HepG2 (cell line): ENCODE results near the gene LYSMD3. TPM values are rescaled to one million over a fixed set of nuclear protein-coding genes. Genes with fewer than 3 reads are reported as not detected.

Source experiments
- ARID4A ChIP-seq: sonication (generic); formaldehyde crosslinking; IDR thresholded peaks from 2 replicates; pipeline ENCODE4 v1.5.0; 2020; ENCODE audit warnings: mild to moderate bottlenecking, missing genetic modification reagents, borderline replicate concordance
- BHLHE40 ChIP-seq: IDR thresholded peaks from 2 replicates; pipeline ENCODE4 v1.6.1; 2011; ENCODE audit warnings: low read length, improper control_type of control experiment
- MIXL1 ChIP-seq: IDR thresholded peaks from 2 replicates; pipeline ENCODE4 v1.6.1; 2016
- MTF2 ChIP-seq: sonication (generic); formaldehyde crosslinking; IDR thresholded peaks from 2 replicates; pipeline ENCODE4 v1.5.0; 2020; ENCODE audit warnings: missing genetic modification reagents, borderline replicate concordance
- NCOA1 ChIP-seq: sonication (generic); formaldehyde crosslinking; IDR thresholded peaks from 2 replicates; pipeline ENCODE4 v1.9.0; 2021; ENCODE audit warnings: missing genetic modification reagents
- PHB2 ChIP-seq: fragments of 450-650 bp; IDR thresholded peaks from 2 replicates; pipeline ENCODE4 v1.6.1; 2018; ENCODE audit not compliant: partially characterized antibody
- PHF20 ChIP-seq: sonication (generic); formaldehyde crosslinking; IDR thresholded peaks from 2 replicates; pipeline ENCODE4 v1.5.0; 2020; ENCODE audit warnings: mild to moderate bottlenecking, missing genetic modification reagents
- POLR2G ChIP-seq: fragments of 200-400 bp; formaldehyde crosslinking; IDR thresholded peaks from 2 replicates; pipeline ENCODE4 v1.6.1; 2018; ENCODE audit warnings: mild to moderate bottlenecking, low read depth, low read length, moderate library complexity
- SSRP1 ChIP-seq: IDR thresholded peaks from 2 replicates; pipeline ENCODE4 v1.6.1; 2016; ENCODE audit warnings: control low read depth
- STAT6 ChIP-seq: sonication (generic); formaldehyde crosslinking; IDR thresholded peaks from 2 replicates; pipeline ENCODE4 v1.4.0; 2020; ENCODE audit warnings: missing genetic modification reagents, mild to moderate bottlenecking, borderline replicate concordance
- YEATS2 ChIP-seq: sonication (generic); formaldehyde crosslinking; IDR thresholded peaks from 2 replicates; pipeline ENCODE4 v1.4.0; 2020; ENCODE audit warnings: missing genetic modification reagents, borderline replicate concordance
- ZBTB38 ChIP-seq: sonication (generic); formaldehyde crosslinking; IDR thresholded peaks from 2 replicates; pipeline ENCODE4 v1.5.1; 2020; ENCODE audit warnings: mild to moderate bottlenecking, missing genetic modification reagents
- ZMAT3 ChIP-seq: sonication (generic); formaldehyde crosslinking; conservative IDR thresholded peaks from 2 replicates; pipeline ENCODE4 v1.7.0; 2021; ENCODE audit warnings: missing genetic modification reagents
- ZNF512 ChIP-seq: sonication (generic); formaldehyde crosslinking; IDR thresholded peaks from 2 replicates; pipeline ENCODE4 v1.4.0; 2020; ENCODE audit warnings: mild to moderate bottlenecking, missing genetic modification reagents
- ZNF800 ChIP-seq: sonication (generic); formaldehyde crosslinking; IDR thresholded peaks from 2 replicates; pipeline ENCODE4 v1.4.0; 2020; ENCODE audit warnings: missing genetic modification reagents
- ZNF879 ChIP-seq: sonication (generic); formaldehyde crosslinking; IDR thresholded peaks from 2 replicates; pipeline ENCODE4 v1.8.1; 2023; ENCODE audit warnings: missing genetic modification reagents
- polyA plus RNA-seq, 8 experiments: library from polyadenylated mRNA; depleted of rRNA in 3 of 8; stranded (reverse) in 7 of 8; unstranded in 1 of 8; fragments of >200 nt; fragmentation: Illumina TruSeq in 4 of 8; extraction: Trizol in 4 of 8; gene quantifications; 2 replicates each; pipeline versions ENCODE4 v1.2.1 to v1.2.3, GENCODE V29; 2011 to 2016; ENCODE audit warnings: low read depth in 4 of 8, missing spikeins in 1 of 8, mixed read lengths in 1 of 8; ENCODE audit not compliant: insufficient read depth in 1 of 8
- total RNA-seq, 5 experiments: library from RNA; depleted of rRNA; stranded (reverse); fragments of >200 nt; fragmentation: Illumina TruSeq; extraction: Trizol; gene quantifications; 2 replicates each; pipeline ENCODE4 v1.2.3, GENCODE V29; 2016; ENCODE audit warnings: low read depth in 1 of 5
- TF ChIP-seq, protein P1 (sequence below): sonication (generic); formaldehyde crosslinking; conservative IDR thresholded peaks from 2 replicates; pipeline ENCODE4 v1.8.0; 2022; ENCODE audit warnings: low read depth, missing genetic modification reagents

The LYSMD3 gene
- total and polyA plus RNA-seq, 2 of the 13 experiments (the other 11 are each of a cell fraction or from before 2014, with no cell fraction given), result 9.1 to 13.8 TPM

DNA sequence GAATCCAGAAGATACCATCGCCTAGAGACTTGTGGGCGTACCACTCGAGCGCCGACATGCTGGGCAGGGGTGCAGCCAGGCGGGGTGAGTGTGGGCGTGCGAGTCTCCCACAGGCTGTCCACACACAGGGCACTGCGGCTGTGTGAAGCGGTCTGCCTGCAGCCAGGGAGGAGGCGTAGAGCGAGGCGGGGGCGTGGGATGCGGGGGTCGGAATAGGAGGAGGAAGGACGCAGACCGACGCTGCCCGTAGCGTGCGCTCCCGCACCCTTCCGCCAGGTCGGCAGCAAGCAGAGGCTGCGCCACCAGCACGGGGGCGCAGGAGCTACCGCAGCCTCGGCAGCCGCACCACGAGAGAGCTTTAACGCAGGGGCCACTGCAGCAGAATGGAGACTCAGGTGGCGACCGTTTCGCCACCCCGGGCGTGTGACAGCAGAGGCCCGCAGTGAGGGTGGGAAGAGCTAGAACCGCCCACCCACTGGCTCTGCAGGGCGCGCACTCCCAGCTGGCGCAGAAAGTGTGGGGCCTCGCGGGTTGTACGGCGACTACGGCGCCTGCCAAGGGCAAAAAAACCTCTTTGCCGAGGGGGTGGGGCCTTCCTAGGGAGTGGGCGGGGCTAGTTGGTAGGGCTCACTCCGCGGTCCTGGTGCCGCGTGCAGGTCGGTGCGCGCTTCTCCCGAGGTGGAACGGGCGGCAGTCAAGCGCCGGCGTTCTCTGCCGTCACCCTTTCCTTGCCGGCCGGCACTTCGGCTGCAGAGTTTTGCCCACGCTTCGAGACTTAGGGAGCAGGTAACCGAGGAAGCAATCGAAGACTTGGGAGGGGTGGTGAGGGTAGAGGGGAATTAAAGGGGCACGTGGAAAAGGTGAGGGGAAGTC lies 54.9 kb downstream of the LYSMD3 start, which contains the start of the genes MBLAC2 and POLR3G (continued):
- TF ChIP-seq ARID4A (CRISPR knock-in tag), result peak; percentile 90; the same call in 1 of the 2 replicates
- TF ChIP-seq ZNF800 (CRISPR knock-in tag), result peak; percentile 83
- no peak for TF ChIP-seq ZNF879 (CRISPR knock-in tag)
- peak; percentile 88 for TF ChIP-seq YEATS2 (CRISPR knock-in tag)
- no peak for TF ChIP-seq SSRP1 (CRISPR knock-in tag)
- peak; percentile 25; the same call in 1 of the 2 replicates for TF ChIP-seq ZBTB38
- TF ChIP-seq PHB2, result no peak
- TF ChIP-seq ZMAT3 (CRISPR knock-in tag), result no peak; the same call in 1 of the 2 replicates
- TF ChIP-seq NCOA1, result peak; percentile 80
- TF ChIP-seq, protein P1, sequence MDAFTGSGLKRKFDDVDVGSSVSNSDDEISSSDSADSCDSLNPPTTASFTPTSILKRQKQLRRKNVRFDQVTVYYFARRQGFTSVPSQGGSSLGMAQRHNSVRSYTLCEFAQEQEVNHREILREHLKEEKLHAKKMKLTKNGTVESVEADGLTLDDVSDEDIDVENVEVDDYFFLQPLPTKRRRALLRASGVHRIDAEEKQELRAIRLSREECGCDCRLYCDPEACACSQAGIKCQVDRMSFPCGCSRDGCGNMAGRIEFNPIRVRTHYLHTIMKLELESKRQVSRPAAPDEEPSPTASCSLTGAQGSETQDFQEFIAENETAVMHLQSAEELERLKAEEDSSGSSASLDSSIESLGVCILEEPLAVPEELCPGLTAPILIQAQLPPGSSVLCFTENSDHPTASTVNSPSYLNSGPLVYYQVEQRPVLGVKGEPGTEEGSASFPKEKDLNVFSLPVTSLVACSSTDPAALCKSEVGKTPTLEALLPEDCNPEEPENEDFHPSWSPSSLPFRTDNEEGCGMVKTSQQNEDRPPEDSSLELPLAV (CRISPR knock-in tag), result no peak
- peak; percentile 79 for TF ChIP-seq MTF2 (CRISPR knock-in tag)
- peak; percentile 90 for TF ChIP-seq POLR2G
- peak; percentile 23; the same call in 1 of the 2 replicates for TF ChIP-seq BHLHE40
- TF ChIP-seq STAT6 (CRISPR knock-in tag), result no peak
- TF ChIP-seq MIXL1, result no peak
- TF ChIP-seq PHF20 (CRISPR knock-in tag), result peak; percentile 80
- TF ChIP-seq ZNF512 (CRISPR knock-in tag), result no peak
